GM21786 (cell line): Measurements from ENCODE around the gene RTKN2.
A peak's percentile ranks its signal among the peaks of the same experiment; 100 is the strongest.

Experiments used
- ATAC-seq: cut with Tn5 transposase; IDR thresholded peaks from one replicate; pipeline ENCODE4 v1.9.1; 2021; ENCODE audit not compliant: unreplicated experiment

RTKN2 gene

DNA sequence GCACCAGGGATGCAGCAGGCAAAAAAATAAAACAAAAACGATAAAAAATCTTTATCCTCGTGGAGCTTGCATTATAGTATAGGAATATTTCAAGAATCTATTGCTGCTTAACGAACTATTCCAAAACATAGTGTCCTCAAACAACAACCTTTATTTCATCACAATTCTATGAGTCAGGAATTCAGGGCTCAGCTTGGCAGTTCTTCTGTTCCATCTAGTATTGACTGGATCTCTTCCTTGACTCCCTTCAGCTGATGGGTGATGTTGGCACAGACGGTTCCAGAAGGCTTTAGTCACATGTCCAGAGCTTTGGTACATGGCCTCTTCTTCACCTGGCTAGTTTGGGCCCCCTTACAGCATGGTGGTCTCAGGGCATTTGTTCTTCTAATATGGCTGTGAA is 88.0 kb downstream of the RTKN2 start:
- ATAC-seq: no peak

DNA sequence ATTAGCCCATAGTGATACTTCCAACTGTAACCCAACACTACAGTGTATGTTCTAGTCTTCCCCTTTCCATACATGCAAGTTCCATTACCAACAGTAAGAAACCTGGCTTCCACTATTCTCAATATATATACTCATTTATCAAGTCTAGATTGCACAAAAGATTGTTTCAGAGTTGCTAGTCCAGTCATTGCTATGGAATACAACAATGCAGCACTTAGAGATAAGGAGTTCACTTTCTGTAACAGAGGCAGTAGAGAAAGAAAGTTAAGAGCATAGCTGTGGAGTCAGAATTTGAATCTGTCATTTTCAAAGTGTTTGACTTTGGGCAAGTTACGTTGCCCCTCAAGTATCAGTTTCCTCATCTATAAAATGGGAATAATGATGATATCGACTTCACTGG is 90.1 kb downstream of the RTKN2 start:
- no peak for ATAC-seq

GRCh38 chr10:62177111-62177510 is 91.5 kb downstream of the RTKN2 start:
- no peak for ATAC-seq

GRCh38 chr10:62175251-62175650 is 93.4 kb downstream of the RTKN2 start:
- no peak for ATAC-seq

DNA sequence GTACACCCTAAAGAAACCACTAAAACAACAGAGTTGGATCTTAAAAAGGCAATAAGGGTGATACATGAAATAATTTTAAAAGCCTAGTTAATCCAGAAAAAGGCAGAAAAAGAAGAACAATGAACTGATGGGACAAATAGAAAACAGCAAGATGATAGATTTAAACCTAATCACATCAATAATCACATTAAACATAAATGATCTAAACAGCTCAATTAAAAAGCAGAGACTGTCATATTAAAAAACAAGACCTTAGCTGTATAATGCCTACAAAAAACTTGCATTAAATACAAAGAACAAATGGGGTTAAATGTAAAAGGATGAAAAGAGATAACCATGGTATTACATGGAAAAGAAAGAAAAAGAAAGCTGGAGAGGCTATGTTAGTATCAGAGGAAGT is 96.2 kb downstream of the RTKN2 start:
- no peak for ATAC-seq

DNA sequence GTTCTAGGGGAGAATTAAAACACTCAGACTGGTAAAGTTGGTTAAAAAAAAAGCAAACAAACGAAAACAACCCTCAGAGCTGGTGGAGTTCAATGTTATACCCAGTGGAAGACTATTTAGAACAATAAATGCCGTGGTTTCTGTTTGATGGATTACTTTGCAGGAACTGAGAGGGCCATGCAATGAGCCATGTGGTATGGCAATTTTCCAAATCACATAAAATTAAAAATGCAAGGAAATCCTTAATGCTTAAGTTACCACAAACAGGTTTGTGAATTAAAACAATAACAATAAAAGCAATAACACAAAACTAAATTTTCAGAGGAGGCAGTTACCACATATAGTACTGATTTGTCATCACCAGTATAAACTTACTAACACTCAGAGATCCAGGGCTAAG is 96.9 kb downstream of the RTKN2 start:
- no peak for ATAC-seq

DNA sequence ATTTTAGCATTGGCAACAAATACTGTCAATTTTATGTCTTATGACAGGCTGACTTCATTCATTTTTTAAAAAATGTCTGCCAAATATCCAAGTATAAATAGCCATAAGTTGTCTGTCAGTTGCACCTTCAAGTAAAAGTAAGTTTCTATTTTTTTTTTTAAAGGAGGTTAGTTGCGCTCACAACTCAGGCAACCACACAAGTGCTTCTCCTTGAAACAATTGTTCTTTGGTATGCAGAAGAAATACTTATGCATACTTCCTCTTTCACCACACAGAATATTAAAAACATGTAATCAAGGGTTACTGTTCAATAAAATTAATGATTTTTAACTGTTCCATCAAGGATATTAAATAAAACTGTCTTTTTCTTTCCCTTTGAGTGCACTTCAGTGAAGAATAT is 97.9 kb downstream of the RTKN2 start:
- ATAC-seq: no peak

- peak; percentile 97 for ATAC-seq
Observed at GRCh38 chr10:62166331-62167131, 102.1 kb downstream of the RTKN2 start.

- no peak for ATAC-seq
Observed at GRCh38 chr10:62165803-62166202, 102.8 kb downstream of the RTKN2 start.

- no peak for ATAC-seq
Observed at GRCh38 chr10:62163024-62163423, 105.6 kb downstream of the RTKN2 start.

DNA sequence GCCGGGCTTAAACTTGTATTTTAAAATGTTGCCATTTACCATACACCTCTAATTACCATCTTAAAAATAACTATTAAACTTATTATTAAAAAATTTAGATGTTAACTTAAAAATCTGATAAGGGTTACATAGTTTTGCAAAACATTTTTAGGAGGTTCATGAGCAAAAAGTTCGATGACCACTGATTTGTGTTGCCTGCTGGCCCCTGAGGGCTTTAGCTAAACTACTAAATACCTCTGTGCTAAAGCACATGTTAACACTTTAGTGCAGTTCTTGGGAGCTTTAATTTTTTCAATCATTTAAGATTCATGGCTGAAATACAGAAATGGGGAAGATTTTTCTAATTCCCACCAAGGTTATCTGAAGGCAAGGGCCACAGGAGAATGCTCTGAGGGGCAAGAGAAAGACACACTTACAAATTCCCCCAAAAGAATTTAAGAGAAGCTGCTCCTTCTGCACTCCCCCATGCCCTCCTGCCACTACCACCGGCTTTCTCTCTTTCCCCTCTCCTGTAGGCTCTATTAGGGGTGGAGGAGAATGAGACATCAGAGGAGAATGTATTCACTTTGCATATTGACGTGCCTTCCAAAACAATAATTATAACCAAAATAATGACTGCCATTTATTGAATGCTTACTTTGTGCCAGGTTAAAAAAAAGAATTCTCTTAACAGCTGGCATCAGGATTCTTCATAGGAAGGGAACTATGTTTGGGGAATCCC is 106.2 kb downstream of the RTKN2 start:
- ATAC-seq: no peak

DNA sequence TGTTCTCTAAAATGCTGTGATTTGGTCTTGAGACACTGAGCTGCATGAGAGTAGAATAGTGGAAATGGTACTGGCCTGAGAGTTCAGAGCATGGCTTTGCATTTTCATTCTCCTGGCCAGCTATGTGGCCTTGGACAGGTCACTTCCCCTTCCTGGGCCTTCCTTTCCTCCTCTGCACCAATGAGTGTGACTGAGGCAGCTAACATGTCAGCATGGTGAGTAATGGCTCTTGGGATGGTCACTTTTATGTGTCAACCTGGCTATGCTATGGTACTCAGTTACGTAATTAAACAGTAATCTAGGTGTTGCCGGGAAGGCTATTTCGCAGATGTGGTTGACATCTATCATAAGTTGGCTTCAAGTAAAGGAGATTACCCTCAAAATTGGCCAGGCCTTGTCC is 109.3 kb downstream of the RTKN2 start:
- no peak for ATAC-seq

DNA sequence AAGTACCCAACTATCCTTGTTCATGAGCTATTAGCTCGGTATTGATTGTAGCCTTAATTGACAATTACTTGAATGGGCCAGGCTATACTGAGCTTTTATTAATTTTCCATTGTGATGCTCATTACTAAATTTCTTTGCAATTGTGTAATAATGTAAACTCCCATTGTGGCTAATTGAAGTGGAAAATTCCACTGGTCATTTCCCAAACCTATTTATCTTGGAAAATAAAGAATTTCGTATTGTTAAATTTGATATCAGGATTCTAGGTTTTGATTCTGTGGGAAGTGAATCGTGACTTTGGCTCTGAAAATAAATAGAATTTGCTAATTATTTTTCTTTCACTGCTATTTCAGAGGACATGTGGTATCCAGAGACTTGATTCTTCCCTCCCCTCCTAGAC is 111.0 kb downstream of the RTKN2 start:
- no peak for ATAC-seq

DNA sequence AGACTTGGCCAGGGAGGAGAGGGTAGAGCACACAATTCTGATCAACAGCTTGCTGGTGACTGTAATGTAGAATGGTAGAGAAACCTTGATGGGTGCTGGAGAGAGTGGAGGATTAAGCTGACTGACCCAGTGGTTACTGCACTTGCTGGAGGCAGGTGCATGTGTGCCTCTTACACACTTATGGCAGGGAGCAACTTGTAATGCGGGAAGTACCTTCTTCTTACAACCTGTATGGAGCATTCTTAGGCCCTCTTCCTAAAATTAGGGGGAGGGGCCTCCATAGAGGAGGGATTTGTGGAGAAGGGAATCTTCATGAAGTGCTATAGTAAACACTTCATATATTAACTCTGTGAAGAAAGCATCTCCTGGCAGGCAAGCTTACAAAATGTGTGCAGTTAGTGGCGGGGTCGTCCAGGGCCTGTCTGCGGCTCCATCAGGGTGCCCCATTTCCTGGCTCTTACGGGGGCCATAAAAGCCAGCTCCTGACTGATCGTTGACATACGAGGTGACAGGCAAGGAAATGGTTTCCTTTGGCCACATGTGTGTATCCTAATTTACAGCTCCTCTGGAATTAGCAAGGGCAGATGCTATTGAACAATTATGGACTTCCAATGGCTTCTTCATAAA is 113.5 kb downstream of the RTKN2 start:
- ATAC-seq: no peak

- no peak for ATAC-seq
Observed at GRCh38 chr10:62154231-62154630, 114.4 kb downstream of the RTKN2 start.

- no peak for ATAC-seq
Observed at GRCh38 chr10:62153191-62153590, 115.5 kb downstream of the RTKN2 start.

DNA sequence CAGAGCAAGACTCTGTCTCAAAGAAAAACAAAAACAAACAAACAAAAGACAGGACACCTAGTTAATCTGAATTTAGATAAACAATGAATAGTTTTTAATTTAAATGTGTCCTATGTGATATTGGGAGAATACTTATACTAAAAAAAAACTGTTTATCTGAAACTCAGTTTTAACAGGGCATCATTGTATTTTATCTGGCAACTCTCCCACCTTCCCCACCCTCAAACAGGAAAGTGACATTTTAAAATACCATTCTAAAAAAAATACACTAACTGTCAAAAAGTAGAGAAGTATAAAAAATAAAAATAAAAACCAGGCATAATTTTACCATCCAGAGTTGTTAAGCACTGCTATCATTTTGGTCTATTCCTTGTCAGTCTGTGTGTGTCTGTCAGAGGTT is 119.0 kb downstream of the RTKN2 start:
- no peak for ATAC-seq

DNA sequence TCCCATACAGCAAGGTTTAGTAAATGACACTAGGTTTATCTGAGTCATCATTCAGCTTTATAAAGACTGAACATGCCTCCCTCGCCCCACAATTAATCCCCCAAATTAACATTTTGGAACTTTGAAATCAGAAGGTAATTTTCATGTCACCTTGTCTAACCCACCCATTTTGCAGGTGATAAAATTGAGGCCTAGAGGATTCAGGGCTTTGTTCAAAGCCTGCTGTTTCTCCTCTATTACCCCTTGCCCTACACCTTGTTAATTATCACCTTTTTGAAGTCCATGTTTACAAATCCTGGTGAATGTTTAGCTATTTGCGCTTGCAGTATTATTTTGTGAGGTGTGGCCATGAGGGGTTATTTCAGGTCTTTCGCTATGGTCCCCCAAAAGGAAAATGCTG is 120.5 kb downstream of the RTKN2 start:
- no peak for ATAC-seq

DNA sequence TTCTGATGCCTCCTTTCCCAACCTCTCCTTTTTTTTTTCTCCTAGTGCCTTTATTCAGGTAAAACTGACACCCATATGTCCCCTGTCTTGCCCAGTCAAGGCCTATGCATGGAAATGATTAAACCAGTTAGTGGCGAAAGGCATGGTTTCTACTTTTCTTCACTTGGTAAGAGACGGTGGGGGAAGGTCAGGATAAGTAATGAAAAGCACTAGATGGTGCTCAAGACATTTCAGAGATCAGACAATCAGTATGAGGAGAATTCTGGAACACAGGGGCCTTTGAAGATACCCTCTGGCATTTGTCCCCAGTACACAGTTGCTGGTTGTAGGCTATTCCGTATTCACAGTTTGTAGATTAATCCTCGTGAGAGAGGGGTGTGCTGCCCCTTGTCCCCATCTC is 121.2 kb downstream of the RTKN2 start:
- ATAC-seq: no peak

DNA sequence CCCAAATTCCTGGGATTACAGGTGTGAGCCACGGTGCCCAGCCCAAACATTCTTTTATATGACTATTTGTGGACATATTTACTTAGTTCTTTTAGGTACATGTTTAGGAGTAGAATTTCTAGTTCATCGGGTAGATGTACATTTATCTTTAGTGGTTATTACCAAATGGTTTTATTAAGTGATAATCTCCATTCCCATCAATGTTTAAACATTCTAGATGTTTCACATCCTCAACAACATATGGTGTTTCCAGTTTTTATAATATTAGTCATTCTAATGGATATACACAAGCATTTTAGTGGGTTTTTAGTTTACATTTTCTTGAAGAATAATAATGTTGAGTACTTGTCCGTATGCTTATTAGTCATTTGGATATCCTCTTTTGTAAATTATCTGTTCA is 131.7 kb downstream of the RTKN2 start:
- no peak for ATAC-seq

GRCh38 chr10:62133618-62134017 is 135.0 kb downstream of the RTKN2 start:
- ATAC-seq: peak; percentile 79
